OCI-LY3 (cell line): ENCODE data around the gene GAPDH.

ENCODE experiments used
- CTCF ChIP-seq: fragments of 200-600, 300-600 bp; sonication (generic); IDR thresholded peaks from 2 replicates; pipeline ENCODE4 v1.5.1; 2014; ENCODE audit warnings: antibody characterized with exemption, low read length, low read depth
- EZH2phosphoT487 ChIP-seq: fragments of 200-600 bp; shearing (Covaris generic); IDR thresholded peaks from 2 replicates; pipeline ENCODE4 v1.6.1; 2018; ENCODE audit warnings: antibody characterized with exemption, mixed run types, low read depth

GRCh38 chr12:6526201-6526600 lies 8.1 kb upstream of the GAPDH start:
- TF ChIP-seq CTCF (no peak), EZH2phosphoT487 (no peak)
